H4 (cell line): ENCODE data around the gene GOLGA2. TPM values are rescaled to one million over a fixed set of nuclear protein-coding genes. Genes with fewer than 3 reads are reported as not detected.

Source experiments
- DNase-seq: peaks from one replicate; pipeline ENCODE4 v3.0.0-alpha.2; 2015; ENCODE audit warnings: low spot score
- total RNA-seq: library from RNA; depleted of rRNA; stranded (reverse); fragments of >200 nt; shearing (Covaris generic); gene quantifications from 2 replicates; pipeline ENCODE4 v1.2.3, GENCODE V29; 2014; rRNA removed

Gene GOLGA2
- total RNA-seq, 1 experiment from 2014 or later = 40.3 TPM

- no peak for DNase-seq
Observed at GRCh38 chr9:128213746-128214497, 61.9 kb downstream of the GOLGA2 start.

- DNase-seq = no peak
Observed at GRCh38 chr9:128211981-128212281, 63.9 kb downstream of the GOLGA2 start.

DNA sequence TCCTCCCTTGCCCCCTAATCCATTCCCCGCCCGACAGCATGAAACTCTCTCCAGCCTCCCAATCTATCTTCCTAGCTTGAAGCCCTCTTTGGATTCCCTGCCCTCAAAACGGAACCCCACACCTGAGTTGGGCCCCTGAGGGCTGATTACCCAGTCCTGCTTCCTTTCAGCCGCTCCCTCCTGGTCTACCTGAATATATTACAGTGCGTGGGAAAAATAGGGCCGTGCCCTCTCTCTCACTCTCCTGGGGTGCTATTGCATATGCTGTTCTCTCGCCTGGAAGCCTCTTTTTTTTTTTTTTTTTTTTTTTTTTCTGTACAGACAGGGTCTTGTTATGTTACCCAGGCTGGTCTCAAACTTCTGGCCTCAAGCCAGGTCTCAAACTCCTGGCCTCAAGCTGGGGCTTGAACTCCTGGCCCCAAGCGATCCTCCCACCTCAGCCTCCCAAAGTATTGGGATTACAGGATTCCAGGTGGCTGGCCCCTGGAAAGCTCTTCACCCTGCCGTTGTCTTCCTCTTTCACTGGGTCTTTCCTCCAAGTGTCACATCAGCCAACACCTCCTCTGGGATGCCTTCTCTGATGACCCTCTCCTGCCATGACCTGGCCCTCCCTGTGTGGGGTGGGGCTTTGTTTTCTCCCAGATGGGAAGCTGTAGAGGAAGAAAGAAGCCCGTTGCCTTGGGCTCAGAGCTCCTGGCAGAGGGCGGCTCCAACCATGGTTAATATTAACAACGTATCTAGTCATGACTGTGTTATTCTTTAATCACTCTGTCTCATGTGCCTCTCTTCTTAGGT lies 64.4 kb downstream of the GOLGA2 start:
- no peak for DNase-seq

- DNase-seq = no peak
Observed at GRCh38 chr9:128208946-128209669, 66.7 kb downstream of the GOLGA2 start.

- no peak for DNase-seq
Observed at GRCh38 chr9:128208386-128208785, 67.4 kb downstream of the GOLGA2 start.

- DNase-seq = no peak
Observed at GRCh38 chr9:128206916-128207910, 68.6 kb downstream of the GOLGA2 start.

DNA sequence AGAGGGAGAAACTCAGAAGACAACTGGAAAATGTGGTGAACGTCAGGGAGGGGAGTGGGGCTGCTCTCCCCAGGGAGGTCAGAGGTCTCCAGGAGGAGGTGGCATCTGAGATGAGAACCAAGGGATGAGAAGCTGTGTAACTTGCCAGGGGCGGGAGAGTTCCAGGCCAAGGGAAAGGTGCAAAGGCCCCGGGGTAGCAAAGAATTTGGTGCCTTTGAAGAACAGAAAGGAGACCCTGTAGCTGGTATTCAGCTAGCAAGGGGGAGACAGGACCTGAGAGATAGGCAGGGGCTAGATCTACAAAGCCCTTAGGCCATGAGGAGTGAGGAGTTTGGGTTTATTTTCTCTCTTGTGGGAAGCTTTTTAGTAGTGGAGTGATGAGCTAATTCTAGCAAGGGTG lies 69.3 kb downstream of the GOLGA2 start:
- DNase-seq = no peak

Other genes with a start within 250 kb of the GOLGA2 start
- gene NAIF1, start 208.7 kb downstream of the GOLGA2 start, total RNA-seq = 6.5 and 12.3 TPM in 2 replicates
- gene SLC25A25, start 207.8 kb downstream of the GOLGA2 start, total RNA-seq = 4.7 and 5.8 TPM in 2 replicates
- gene PTGES2, start 148.3 kb downstream of the GOLGA2 start, total RNA-seq = 25.7 and 37.0 TPM in 2 replicates
- gene LCN2, start 126.6 kb downstream of the GOLGA2 start, total RNA-seq = 0.19 TPM in 1 of 2 replicates, not detected in the other
- 137 and 245 TPM in 2 replicates for gene BBLN, start 115.7 kb downstream of the GOLGA2 start, total RNA-seq
- gene CIZ1, start 84.4 kb downstream of the GOLGA2 start, total RNA-seq = 15.5 and 32.0 TPM in 2 replicates
- gene DNM1, start 72.6 kb downstream of the GOLGA2 start, total RNA-seq = 19.7 and 20.0 TPM in 2 replicates
- gene SWI5, start 269 bp upstream of the GOLGA2 start, total RNA-seq = 59.5 and 66.7 TPM in 2 replicates
- 13.8 and 15.6 TPM in 2 replicates for gene TRUB2, start 46.4 kb upstream of the GOLGA2 start, total RNA-seq
- gene COQ4, start 46.8 kb upstream of the GOLGA2 start, total RNA-seq = 39.6 and 46.3 TPM in 2 replicates
- 15.1 and 21.9 TPM in 2 replicates for gene SLC27A4, start 64.5 kb upstream of the GOLGA2 start, total RNA-seq
- 52.3 and 71.9 TPM in 2 replicates for gene URM1, start 95.4 kb upstream of the GOLGA2 start, total RNA-seq
- gene CERCAM, start 144.8 kb upstream of the GOLGA2 start, total RNA-seq = 19.0 and 20.8 TPM in 2 replicates
- 28.6 and 30.2 TPM in 2 replicates for gene ODF2, start 180.0 kb upstream of the GOLGA2 start, total RNA-seq
- gene GLE1, start 228.7 kb upstream of the GOLGA2 start, total RNA-seq = 30.3 and 35.5 TPM in 2 replicates